Lower leg skin (tissue), 4 donors: ENCODE measurements around the gene KLHDC7A. TPM values are rescaled to one million over a fixed set of nuclear protein-coding genes. Genes with fewer than 3 reads are reported as not detected.
A peak's percentile ranks its signal among the peaks of the same experiment; 100 is the strongest.

Experiments used
- DNase-seq, 2 donors: peaks; one replicate each; pipeline ENCODE4 v3.0.0-alpha.2; 2019; ENCODE audit warnings: low spot score in 2 of 2
- H3K4me3 ChIP-seq: fragments of 200-600 bp; sonication (generic); 2 replicates; pipeline ENCODE4 v1.5.1; 2017; ENCODE audit warnings: mild to moderate bottlenecking, low read depth; ENCODE audit not compliant: poor library complexity, severe bottlenecking
- CTCF ChIP-seq, 3 donors: fragments of 450-650 bp; IDR thresholded peaks; one replicate each; pipeline ENCODE4 v1.5.1; 2016; ENCODE audit warnings: antibody characterized with exemption in 3 of 3, mild to moderate bottlenecking in 3 of 3, moderate library complexity in 2 of 3
- POLR2A ChIP-seq, 2 donors: fragments of 450-650 bp; IDR thresholded peaks; one replicate each; pipeline ENCODE4 v1.6.1; 2016 to 2017; ENCODE audit warnings: antibody characterized with exemption in 2 of 2, mild to moderate bottlenecking in 1 of 2, moderate library complexity in 1 of 2
- WGBS, 2 donors: methylation state at CpG; one replicate each; pipeline ENCODE4 v1.1.5; 2018; 5-methylcytosine and 5-hydroxymethylcytosine counted together
- intact Hi-C: fragments of 100-400 bp; cut with DNase I; formaldehyde crosslinking; loops from one replicate; pipeline ENCODE4 v1.15.0; 2023; ENCODE audit warnings: low total_unique reads
- total RNA-seq, 4 donors: library from RNA; depleted of rRNA; stranded (reverse); fragments of >200 nt; gene quantifications; one replicate each; pipeline ENCODE4 v1.1.0, GENCODE V29; 2016

The KLHDC7A gene
- total RNA-seq, result under 1 TPM in 3 of 4 donors, not detected in 1; 0.11 to 0.29 (median 0.15) TPM

- WGBS, 2 donors, result 27 to 46% methylated on average over 13 of the region's 13 CpGs
- TF ChIP-seq CTCF (IDR thresholded peaks at IDR 0.05) (no peak), POLR2A (IDR thresholded peaks at IDR 0.05) (no peak)
- H3K4me3 ChIP-seq, result no peak within 1 kb of the TSS
- DNase-seq, result no peak
- intact Hi-C loops, result no loop called here
Observed at GRCh38 chr1:18480315-18481189, at the start of gene KLHDC7A. KLHDC7A (plus strand) TSS chr1:18480930; CDS start chr1:18480982, 52 bp downstream.

GRCh38 chr1:18434041-18434440 lies 46.7 kb upstream of the KLHDC7A start:
- TF ChIP-seq CTCF (IDR thresholded peaks at IDR 0.05), result no peak
- TF ChIP-seq POLR2A (IDR thresholded peaks at IDR 0.05), result no peak
- DNase-seq, result peak in 1 of 2 donors; percentile 39
- intact Hi-C loops, result no loop called here
- 50 to 62% methylated on average over 3 of the region's 3 CpGs for WGBS, 2 donors
- H3K4me3 ChIP-seq, result no peak overlapping the region

DNA sequence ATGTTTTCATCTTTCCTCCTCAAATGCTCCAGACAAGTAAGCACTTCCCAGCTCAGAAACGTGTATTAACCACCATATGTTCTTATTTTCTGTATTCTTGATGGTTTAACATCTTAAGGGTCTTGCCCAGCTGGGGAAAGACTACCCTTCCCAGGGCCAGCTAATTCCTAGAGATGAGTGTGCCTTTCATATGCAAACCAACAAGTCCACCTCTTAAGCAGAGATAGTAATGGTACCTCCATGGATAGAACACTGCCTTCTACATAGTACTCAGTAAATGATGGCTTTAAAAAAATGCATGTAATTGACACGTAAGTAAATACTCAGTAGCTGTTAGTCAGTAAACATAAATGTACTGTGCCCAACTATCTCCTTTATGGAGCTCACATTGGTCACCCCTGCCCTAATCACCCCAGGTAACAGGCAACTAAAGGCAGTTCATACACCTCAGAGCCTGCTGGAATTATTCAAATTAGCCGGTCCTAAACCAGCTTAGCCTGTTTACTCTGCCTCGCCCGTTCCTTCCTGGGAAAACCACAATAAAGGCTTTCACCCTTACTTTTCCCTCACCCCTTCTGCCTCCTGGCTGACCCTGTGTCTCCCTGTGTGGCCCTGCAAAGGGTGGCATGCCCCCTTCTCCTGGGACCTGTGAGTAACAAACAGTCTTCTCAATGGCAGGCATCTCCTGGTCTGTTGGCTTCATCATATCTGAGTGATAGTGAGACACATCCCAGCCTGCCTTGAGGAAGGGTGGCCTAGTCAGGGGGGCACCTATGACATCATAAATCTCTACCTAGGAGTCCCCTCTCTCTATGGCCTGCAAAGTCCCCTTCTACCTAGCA lies 40.1 kb upstream of the KLHDC7A start:
- TF ChIP-seq POLR2A (IDR thresholded peaks at IDR 0.05) (no peak), CTCF (IDR thresholded peaks at IDR 0.05) (no peak)
- WGBS, 2 donors, result 32 to 34% methylated on average over 5 of the region's 5 CpGs
- intact Hi-C loops, result no loop called here
- H3K4me3 ChIP-seq, result no peak overlapping the region
- peak in 1 of 2 donors; percentile 56 for DNase-seq

DNA sequence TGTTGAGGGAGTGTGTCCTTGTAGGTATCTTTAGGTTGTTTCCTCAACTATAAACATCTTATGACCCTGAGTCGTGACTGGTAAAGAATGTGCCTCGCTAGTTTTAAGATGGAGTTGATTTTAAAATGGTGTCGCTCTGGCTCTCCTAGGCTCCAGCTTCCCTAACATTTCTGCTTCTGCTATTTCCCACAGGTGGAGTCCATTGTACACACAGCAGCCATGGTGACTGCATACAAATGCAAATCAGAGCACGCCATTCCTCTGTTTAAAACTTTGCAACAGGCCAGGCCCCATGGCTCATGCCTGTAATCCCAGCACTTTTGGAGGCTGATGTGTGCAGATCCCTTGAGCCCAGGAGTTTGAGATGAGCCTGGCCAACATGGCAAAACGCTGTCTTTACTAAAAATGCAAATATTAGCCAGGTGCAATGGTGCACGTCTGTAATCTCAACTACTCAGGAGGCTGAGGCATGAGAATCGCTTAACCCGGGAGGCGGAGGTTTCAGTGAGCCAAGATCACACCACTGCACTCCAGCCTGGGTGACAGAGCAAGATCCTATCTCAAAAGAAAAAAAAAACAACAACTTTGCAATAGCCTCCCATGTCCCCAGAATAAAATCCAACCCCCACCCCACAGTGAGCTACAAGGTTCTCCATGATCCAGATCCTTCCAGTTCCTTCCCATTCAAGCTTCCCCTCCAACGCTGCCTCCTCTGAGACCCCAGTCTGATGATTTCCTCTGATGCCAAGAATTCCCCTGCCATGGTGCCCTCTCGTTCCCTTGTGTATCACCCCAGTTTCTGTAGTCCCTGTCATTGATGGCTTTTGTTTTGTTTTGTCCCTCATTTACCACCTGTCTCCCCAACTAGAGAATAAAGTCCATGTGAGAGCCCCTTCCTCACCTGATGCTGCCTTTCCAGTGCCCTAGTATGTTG lies 36.9 kb upstream of the KLHDC7A start:
- 69 to 78% methylated on average over 11 of the region's 11 CpGs for WGBS, 2 donors
- H3K4me3 ChIP-seq, result no peak overlapping the region
- intact Hi-C loops, result no loop called here

More for the DNA sequence above, 36.9 kb upstream of the KLHDC7A start:
- TF ChIP-seq POLR2A (IDR thresholded peaks at IDR 0.05) (no peak), CTCF (IDR thresholded peaks at IDR 0.05) (no peak)
- DNase-seq, result peak in 1 of 2 donors; percentile 62
